ENCODE data around the gene GCHFR. TPM values are rescaled to one million over a fixed set of nuclear protein-coding genes. Genes with fewer than 3 reads are reported as not detected.

Gene GCHFR
- total RNA-seq, 2 donors from 2014 or later = 26.4 to 43.6 TPM

DNA sequence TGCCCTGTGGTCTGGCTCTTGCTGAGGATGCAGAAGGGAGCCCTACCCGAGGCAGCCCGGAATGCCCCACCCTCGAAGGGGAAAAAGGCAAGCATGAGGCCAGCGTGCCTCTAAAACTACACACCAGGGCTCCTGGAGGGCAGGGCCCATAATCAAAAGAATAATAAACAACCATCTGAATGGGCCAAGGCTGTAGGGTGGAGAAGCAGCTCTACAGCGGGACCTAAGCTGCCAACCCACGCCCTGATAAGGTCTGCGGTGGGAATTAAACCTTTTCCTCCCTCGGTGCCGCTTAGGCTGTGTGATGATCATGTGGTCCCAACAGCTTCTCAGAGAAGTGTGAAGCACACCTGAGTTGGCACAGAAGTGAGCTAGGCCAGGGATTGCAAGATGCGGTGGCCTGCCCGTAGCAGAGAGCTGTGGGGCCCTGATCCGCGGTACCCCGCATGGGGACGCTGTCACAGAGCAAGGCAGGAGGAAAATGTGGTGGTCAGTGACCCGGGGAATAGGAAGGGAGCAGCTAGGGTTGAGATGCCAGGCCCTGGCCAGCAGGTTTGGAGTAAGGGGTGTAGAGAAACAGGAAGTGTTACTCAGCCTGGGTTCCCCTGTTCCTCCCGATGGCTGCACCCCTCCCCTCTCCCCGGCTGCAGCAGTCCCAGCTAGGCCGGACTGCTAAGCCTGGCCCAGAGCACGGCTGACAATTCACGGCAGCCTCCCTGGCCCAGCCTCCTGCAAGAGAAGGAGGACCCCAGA lies 4.8 kb downstream of the GCHFR start:
- H3K4me1 ChIP-seq = peaks cover 22% of the 10 kb centered on the region
- H3K4me3 ChIP-seq = no peak overlapping the region
- intact Hi-C loops (cut with DNase I) = no loop called here

GRCh38 chr15:40769274-40770146 lies 5.6 kb downstream of the GCHFR start, which contains the start of gene C15orf62:
TSS of gene C15orf62 (plus strand) at chr15:40769980. CDS start at chr15:40770496, 516 bp downstream.
- ATAC-seq (peak; percentile 30), DNase-seq (peak in 3 of 4 donors; percentile 32 to 55 (median 55))
- no peaks in the 10 kb centered on the region for H3K9me3 ChIP-seq
- H3K36me3 ChIP-seq (replicated peaks in 1 of 2; ENCODE audit: insufficient read depth in 1 of 2, low read depth in 2 of 2) = peaks cover 0 to 7% of the 10 kb centered on the region in 2 donors
- H3K27me3 ChIP-seq = no peaks in the 10 kb centered on the region
- peak within 1 kb of the TSS; percentile 13 to 46 (median 32) for H3K27ac ChIP-seq
- WGBS, 2 donors = 49 to 75% methylated on average over 16 to 23 of the region's 28 CpGs
- TF ChIP-seq POLR2A (IDR thresholded peaks at IDR 0.05) = no peak
- no peak for TF ChIP-seq CTCF (IDR thresholded peaks at IDR 0.05)
- H3K4me1 ChIP-seq = peaks cover 14% of the 10 kb centered on the region
- intact Hi-C loops (cut with DNase I) = loop anchor here (10.0 kb wide), 1 partner anchor 75 kb away; the partner anchor contains the start of gene RAD51
- H3K4me3 ChIP-seq = no peak within 1 kb of the TSS

More for the DNA sequence above, 4.8 kb downstream of the GCHFR start:
- TF ChIP-seq CTCF (IDR thresholded peaks at IDR 0.05) = no peak
- no peak for TF ChIP-seq POLR2A (IDR thresholded peaks at IDR 0.05)
- H3K27ac ChIP-seq = peak overlapping the region; percentile 2 to 46 (median 32)
- no peak for ATAC-seq
- H3K27me3 ChIP-seq = no peaks in the 10 kb centered on the region
- H3K36me3 ChIP-seq (replicated peaks in 1 of 2; ENCODE audit: insufficient read depth in 1 of 2, low read depth in 2 of 2) = peaks cover 0 to 7% of the 10 kb centered on the region in 2 donors
- no peaks in the 10 kb centered on the region for H3K9me3 ChIP-seq
- WGBS, 2 donors = 73 to 85% methylated on average over 17 to 21 of the region's 21 CpGs
- no peak for DNase-seq

GRCh38 chr15:40770147-40770721 lies 6.4 kb downstream of the GCHFR start:
- DNase-seq = no peak
- TF ChIP-seq CTCF (IDR thresholded peaks at IDR 0.05) = no peak
- TF ChIP-seq POLR2A (IDR thresholded peaks at IDR 0.05) = no peak
- peaks cover 0 to 12% of the 10 kb centered on the region in 2 donors for H3K36me3 ChIP-seq (replicated peaks in 1 of 2; ENCODE audit: insufficient read depth in 1 of 2, low read depth in 2 of 2)
- intact Hi-C loops (cut with DNase I) = loop anchor here (10.0 kb wide), 1 partner anchor 75 kb away; the partner anchor contains the start of gene RAD51
- H3K9me3 ChIP-seq = no peaks in the 10 kb centered on the region
- H3K27ac ChIP-seq = peak overlapping the region in 3 of 4 donors; percentile 26 to 46 (median 31)
- H3K27me3 ChIP-seq = no peaks in the 10 kb centered on the region
- peaks cover 7% of the 10 kb centered on the region for H3K4me1 ChIP-seq
- no peak for ATAC-seq
- H3K4me3 ChIP-seq = no peak overlapping the region
- WGBS, 2 donors = 63 to 77% methylated on average over 2 to 12 of the region's 17 CpGs

DNA sequence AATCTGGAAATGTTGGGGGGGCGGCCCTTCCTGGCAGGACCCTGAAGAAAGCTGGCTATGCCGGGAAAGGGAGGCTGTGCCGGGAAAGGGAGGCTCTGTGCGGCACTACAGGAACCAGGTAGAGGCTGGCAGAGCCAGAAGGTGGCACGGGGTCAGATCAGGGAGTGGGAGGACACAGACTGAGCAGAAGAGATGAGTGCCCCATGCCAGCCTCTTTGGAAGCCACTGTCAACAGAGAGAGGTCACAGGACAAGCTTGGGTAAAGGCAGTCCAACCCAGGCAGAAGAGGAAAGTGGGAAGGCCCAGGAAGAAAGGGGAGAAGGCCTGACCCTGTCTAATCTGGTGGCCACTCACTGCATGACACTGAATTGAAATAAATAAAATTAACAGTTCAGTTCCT lies 7.4 kb downstream of the GCHFR start:
- Histone ChIP-seq H3K27me3 (no peaks in the 10 kb centered on the region), H3K36me3 (replicated peaks in 1 of 2; ENCODE audit: insufficient read depth in 1 of 2, low read depth in 2 of 2) (peaks cover under 1 to 21% of the 10 kb centered on the region in 2 donors), H3K4me1 (no peaks in the 10 kb centered on the region), H3K27ac (no peak overlapping the region), H3K9me3 (no peaks in the 10 kb centered on the region), H3K4me3 (no peak overlapping the region)
- 95 to 100% methylated on average over 2 to 5 of the region's 5 CpGs for WGBS, 2 donors
- intact Hi-C loops (cut with DNase I) = loop anchor here (10.0 kb wide), 1 partner anchor 76 kb away; the partner anchor contains the start of gene RAD51
- TF ChIP-seq POLR2A (IDR thresholded peaks at IDR 0.05) = no peak
- TF ChIP-seq CTCF (IDR thresholded peaks at IDR 0.05) = no peak
- DNase-seq (no peak), ATAC-seq (no peak)
